Keratinocyte (primary cell): ENCODE data around the gene BCL2. TPM values are rescaled to one million over a fixed set of nuclear protein-coding genes. Genes with fewer than 3 reads are reported as not detected.
A peak's percentile ranks its signal among the peaks of the same experiment; 100 is the strongest.

Experiments used
- DNase-seq: peaks from one replicate; pipeline ENCODE4 v3.0.0-alpha.2; 2011; ENCODE audit warnings: low read depth, missing footprints, low spot score
- FAIRE-seq: peaks from 2 replicates; lab custom pipeline; 2011; peaks lifted over from hg19 to GRCh38; lab: Jason Lieb, UNC
- H2AFZ ChIP-seq: 2 replicates; pipeline ENCODE4 v1.6.0; 2012; ENCODE audit warnings: low read length, control low read depth, inconsistent platforms; ENCODE audit not compliant: control insufficient read depth
- H3K27ac ChIP-seq: 2 replicates; pipeline ENCODE4 v1.5.1; 2011; ENCODE audit warnings: low read length; ENCODE audit not compliant: control insufficient read depth, insufficient read depth
- H3K27me3 ChIP-seq: 3 replicates; pipeline ENCODE4 v1.6.0; 2011; ENCODE audit warnings: low read length; ENCODE audit not compliant: control insufficient read depth, insufficient read depth; ENCODE audit errors: extremely low read depth
- H3K36me3 ChIP-seq, 2 experiments: 2 replicates in 1 of 2; 3 replicates in 1 of 2; pipeline ENCODE4 v1.5.1; 2011; ENCODE audit warnings: low read length in 2 of 2, mild to moderate bottlenecking in 1 of 2; ENCODE audit not compliant: control insufficient read depth in 2 of 2, insufficient read depth in 2 of 2; ENCODE audit errors: extremely low read depth in 1 of 2
- H3K4me1 ChIP-seq: 3 replicates; pipeline ENCODE4 v1.5.1; 2011; ENCODE audit warnings: low read length; ENCODE audit not compliant: control insufficient read depth, insufficient read depth; ENCODE audit errors: extremely low read depth
- H3K4me2 ChIP-seq: 3 replicates; pipeline ENCODE4 v1.6.0; 2011; ENCODE audit warnings: low read depth, low read length; ENCODE audit not compliant: control insufficient read depth, insufficient read depth; ENCODE audit errors: extremely low read depth
- H3K4me3 ChIP-seq, 3 experiments: fragments of 200-600 bp in 1 of 3; sonication (generic) in 1 of 3; 2 replicates in 2 of 3; 3 replicates in 1 of 3; pipeline ENCODE4 v1.5.1; 2011 to 2016; ENCODE audit warnings: low read length in 3 of 3, mild to moderate bottlenecking in 3 of 3, control low read depth in 2 of 3, inconsistent platforms in 1 of 3, low read depth in 1 of 3, mixed read lengths in 1 of 3, mixed run types in 1 of 3, moderate library complexity in 1 of 3; ENCODE audit not compliant: control insufficient read depth in 2 of 3, insufficient read depth in 2 of 3; ENCODE audit errors: extremely low read depth in 1 of 3
- H3K79me2 ChIP-seq: 2 replicates; pipeline ENCODE4 v1.6.0; 2012; ENCODE audit warnings: low read length; ENCODE audit not compliant: control insufficient read depth, insufficient read depth
- H3K9ac ChIP-seq: 3 replicates; pipeline ENCODE4 v1.6.0; 2011; ENCODE audit warnings: low read length; ENCODE audit not compliant: control insufficient read depth, insufficient read depth; ENCODE audit errors: extremely low read depth
- H3K9me1 ChIP-seq: 3 replicates; pipeline ENCODE4 v1.6.0; 2011; ENCODE audit warnings: low read length; ENCODE audit not compliant: control insufficient read depth, insufficient read depth; ENCODE audit errors: extremely low read depth
- H3K9me3 ChIP-seq: 2 replicates; pipeline ENCODE4 v1.5.1; 2012; ENCODE audit warnings: low read depth, low read length; ENCODE audit not compliant: control insufficient read depth
- H4K20me1 ChIP-seq: 3 replicates; pipeline ENCODE4 v1.6.0; 2011; ENCODE audit warnings: low read length; ENCODE audit not compliant: control insufficient read depth, insufficient read depth; ENCODE audit errors: extremely low read depth
- EZH2 ChIP-seq: IDR thresholded peaks from one replicate; pipeline ENCODE4 v1.6.1; 2012; ENCODE audit warnings: inconsistent platforms, mild to moderate bottlenecking, low read length, moderate library complexity
- dilution Hi-C: fragments of 300-500 bp; cut with MboI; formaldehyde crosslinking; loops from one replicate; pipeline ENCODE4 v1.7.0; 2020; ENCODE audit warnings: low sequenced_read_pairs; ENCODE audit not compliant: extremely low pct_ligation_motif_present
- polyA plus RNA-seq, 5 experiments: library from polyadenylated mRNA; depleted of rRNA in 3 of 5; stranded (reverse) in 3 of 5; stranded (forward) in 1 of 5; unstranded in 1 of 5; fragments of >200 nt; gene quantifications; 1 replicate in 1 of 5; 2 replicates in 3 of 5; 3 replicates in 1 of 5; pipeline versions ENCODE4 v1.2.1 to v1.2.3, GENCODE V29; 2011 to 2012; ENCODE audit warnings: missing spikeins in 2 of 5, low read depth in 1 of 5, low replicate concordance in 1 of 5
- TF ChIP-seq, protein P1 (sequence below), 3 experiments: IDR thresholded peaks in 1 of 3; conservative IDR thresholded peaks in 1 of 3; optimal IDR thresholded peaks in 1 of 3; 2 replicates in 2 of 3; 3 replicates in 1 of 3; pipeline versions ENCODE3 to v1.5.1; 2011; ENCODE audit warnings: low read length in 3 of 3, mild to moderate bottlenecking in 3 of 3, moderate library complexity in 2 of 3, control low read depth in 1 of 3, inconsistent platforms in 1 of 3; ENCODE audit not compliant: insufficient read depth in 2 of 3; ENCODE audit errors: extremely low read depth in 1 of 3

Gene BCL2
- polyA plus RNA-seq, 1 donor (not counting 4 experiments of a cell fraction or from before 2014, with no cell fraction given): 0.30 TPM

DNA sequence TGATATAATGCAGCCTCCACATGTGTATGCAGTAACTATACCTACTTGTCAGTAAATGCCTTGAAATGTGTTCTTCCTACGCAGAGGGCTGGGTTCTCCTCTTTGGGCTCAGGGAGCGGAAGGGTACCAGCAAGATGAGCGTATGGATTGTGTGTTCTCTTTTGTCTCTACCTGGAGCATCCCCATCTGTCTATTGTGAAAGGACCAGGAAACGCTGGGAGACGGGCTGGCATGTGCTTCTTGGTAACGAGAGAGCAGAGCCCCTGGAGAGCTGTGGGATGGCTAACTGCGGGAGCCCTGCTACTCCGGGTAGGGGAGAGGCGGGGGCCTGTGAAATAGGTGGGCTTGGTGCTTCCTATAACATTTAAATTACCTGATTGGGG lies 80.9 kb downstream of the BCL2 start:
- Histone ChIP-seq H3K9me3 (no peaks in the 10 kb centered on the region), H3K27ac (no peak overlapping the region), H3K36me3 (no peaks in the 10 kb centered on the region), H3K4me2 (peak overlapping the region; percentile 86), H2AFZ (peak overlapping the region; percentile 93), H3K27me3 (no peaks in the 10 kb centered on the region), H3K9ac (no peak overlapping the region), H4K20me1 (no peaks in the 10 kb centered on the region), H3K79me2 (no peaks in the 10 kb centered on the region), H3K4me3 (no peak overlapping the region), H3K9me1 (no peaks in the 10 kb centered on the region), H3K4me1 (peaks cover 18% of the 10 kb centered on the region)
- no peak for DNase-seq
- TF ChIP-seq, protein P1, sequence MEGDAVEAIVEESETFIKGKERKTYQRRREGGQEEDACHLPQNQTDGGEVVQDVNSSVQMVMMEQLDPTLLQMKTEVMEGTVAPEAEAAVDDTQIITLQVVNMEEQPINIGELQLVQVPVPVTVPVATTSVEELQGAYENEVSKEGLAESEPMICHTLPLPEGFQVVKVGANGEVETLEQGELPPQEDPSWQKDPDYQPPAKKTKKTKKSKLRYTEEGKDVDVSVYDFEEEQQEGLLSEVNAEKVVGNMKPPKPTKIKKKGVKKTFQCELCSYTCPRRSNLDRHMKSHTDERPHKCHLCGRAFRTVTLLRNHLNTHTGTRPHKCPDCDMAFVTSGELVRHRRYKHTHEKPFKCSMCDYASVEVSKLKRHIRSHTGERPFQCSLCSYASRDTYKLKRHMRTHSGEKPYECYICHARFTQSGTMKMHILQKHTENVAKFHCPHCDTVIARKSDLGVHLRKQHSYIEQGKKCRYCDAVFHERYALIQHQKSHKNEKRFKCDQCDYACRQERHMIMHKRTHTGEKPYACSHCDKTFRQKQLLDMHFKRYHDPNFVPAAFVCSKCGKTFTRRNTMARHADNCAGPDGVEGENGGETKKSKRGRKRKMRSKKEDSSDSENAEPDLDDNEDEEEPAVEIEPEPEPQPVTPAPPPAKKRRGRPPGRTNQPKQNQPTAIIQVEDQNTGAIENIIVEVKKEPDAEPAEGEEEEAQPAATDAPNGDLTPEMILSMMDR (optimal IDR thresholded peaks at IDR 0.05 in 1 of 3, IDR thresholded peaks at IDR 0.05 in 1 of 3, conservative IDR thresholded peaks at IDR 0.05 in 1 of 3; ENCODE audit: extremely low read depth in 1 of 3, insufficient read depth in 2 of 3, low read length in 3 of 3): no peak
- dilution Hi-C loops: no loop called here
- FAIRE-seq: peak; percentile 59

DNA sequence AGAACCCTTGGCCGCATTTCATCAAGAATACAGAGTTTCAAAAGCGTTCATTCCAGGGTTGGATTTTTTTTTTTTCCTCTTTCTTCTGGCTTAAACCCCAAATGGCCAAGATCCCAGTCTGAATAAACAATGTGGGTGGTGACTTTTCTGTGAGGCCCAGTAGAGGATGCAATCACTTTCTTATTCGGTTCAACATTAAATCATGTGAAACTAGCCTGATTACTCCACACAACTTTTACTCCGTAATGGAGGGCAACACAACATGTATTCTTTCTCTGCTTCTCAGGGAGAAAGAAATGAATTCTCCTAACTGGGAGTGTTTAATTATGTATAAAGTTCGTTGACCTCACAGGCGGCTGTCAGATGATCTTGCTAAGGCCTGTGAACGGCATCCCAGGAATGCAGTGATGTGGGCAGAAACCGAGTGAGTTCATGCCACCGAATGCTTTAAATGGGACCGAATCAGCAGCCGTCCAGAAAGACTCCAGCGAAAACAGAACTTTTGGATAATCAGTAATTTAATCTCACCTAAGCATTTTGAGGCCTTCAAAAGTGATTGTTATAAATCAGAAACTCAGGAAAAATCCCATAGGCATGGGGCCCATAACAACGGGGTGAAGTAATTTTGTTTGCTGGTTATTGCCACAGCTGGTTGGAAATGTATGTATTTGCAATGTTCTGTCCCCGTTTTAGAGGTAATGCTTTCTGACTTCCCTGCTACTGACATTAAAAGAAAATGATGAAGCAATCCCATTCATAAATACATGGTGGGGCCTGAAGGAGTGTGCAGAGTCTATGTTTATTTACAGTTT lies 81.5 kb downstream of the BCL2 start:
- TF ChIP-seq, protein P1 (optimal IDR thresholded peaks at IDR 0.05 in 1 of 3, IDR thresholded peaks at IDR 0.05 in 1 of 3, conservative IDR thresholded peaks at IDR 0.05 in 1 of 3; ENCODE audit: extremely low read depth in 1 of 3, insufficient read depth in 2 of 3, low read length in 3 of 3): no peak
- no peak for TF ChIP-seq EZH2
- Histone ChIP-seq H3K4me2 (peak overlapping the region; percentile 86), H4K20me1 (no peaks in the 10 kb centered on the region), H3K27me3 (no peaks in the 10 kb centered on the region), H3K4me3 (peak overlapping the region in 1 of 3 experiments; percentile 39), H3K9ac (peak overlapping the region; percentile 60), H3K79me2 (no peaks in the 10 kb centered on the region), H2AFZ (peak overlapping the region; percentile 93), H3K27ac (peak overlapping the region; percentile 55), H3K4me1 (peaks cover 18% of the 10 kb centered on the region), H3K9me3 (no peaks in the 10 kb centered on the region), H3K36me3 (no peaks in the 10 kb centered on the region), H3K9me1 (no peaks in the 10 kb centered on the region)
- dilution Hi-C loops: no loop called here
- peak; percentile 1 for DNase-seq
- peak; percentile 91 for FAIRE-seq
